NT2/D1 (cell line): ENCODE measurements around the gene RAB9A.

ENCODE experiments used
- YY1 ChIP-seq: IDR thresholded peaks from 2 replicates; pipeline ENCODE4 v1.6.1; 2011; ENCODE audit not compliant: insufficient read length, insufficient read depth
- ZNF274 ChIP-seq: IDR thresholded peaks from 2 replicates; pipeline ENCODE4 v1.6.1; 2011; ENCODE audit warnings: mild to moderate bottlenecking, low read depth, low read length

DNA sequence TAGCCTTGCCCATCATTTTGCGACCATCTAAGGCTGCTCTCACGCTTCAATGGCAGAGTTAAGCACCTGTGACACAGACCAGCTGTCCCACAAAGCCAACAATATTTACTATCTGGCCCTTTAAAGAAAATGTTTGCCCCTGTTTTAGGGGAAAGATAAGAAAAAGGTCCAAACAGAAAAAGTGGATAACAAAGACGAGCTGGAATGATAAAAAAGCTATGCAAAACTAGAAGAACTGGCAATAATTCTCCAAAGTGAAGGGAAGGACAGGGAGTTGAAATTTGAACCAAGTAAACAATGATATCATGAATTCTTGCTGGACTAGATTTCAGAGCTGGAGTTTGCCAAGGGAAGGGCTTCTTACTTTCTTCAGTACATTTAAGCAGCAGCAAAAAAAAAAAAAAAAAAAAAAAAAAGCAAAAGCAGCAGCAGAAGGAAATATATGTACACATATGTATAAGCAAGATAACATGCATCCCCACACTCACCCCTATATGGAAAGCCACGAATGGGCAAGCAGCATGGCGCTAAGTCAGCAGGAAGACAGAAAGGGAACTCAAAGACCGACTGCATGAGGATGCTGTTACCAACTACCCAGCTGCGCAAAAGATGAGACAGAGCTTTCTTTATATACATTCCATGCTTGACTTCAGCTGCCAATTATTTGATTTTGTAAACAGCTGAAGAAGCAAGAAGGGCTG lies 33.0 kb downstream of the RAB9A start:
- TF ChIP-seq ZNF274 = no peak
- no peak for TF ChIP-seq YY1
